ENCODE measurements around the gene FOXL2.
"Not testable (repeated sequence)": the region's sequence is repeated elsewhere in the genome, so short reads cannot be mapped to it uniquely, and the experiment has no call there.

Gene FOXL2

DNA sequence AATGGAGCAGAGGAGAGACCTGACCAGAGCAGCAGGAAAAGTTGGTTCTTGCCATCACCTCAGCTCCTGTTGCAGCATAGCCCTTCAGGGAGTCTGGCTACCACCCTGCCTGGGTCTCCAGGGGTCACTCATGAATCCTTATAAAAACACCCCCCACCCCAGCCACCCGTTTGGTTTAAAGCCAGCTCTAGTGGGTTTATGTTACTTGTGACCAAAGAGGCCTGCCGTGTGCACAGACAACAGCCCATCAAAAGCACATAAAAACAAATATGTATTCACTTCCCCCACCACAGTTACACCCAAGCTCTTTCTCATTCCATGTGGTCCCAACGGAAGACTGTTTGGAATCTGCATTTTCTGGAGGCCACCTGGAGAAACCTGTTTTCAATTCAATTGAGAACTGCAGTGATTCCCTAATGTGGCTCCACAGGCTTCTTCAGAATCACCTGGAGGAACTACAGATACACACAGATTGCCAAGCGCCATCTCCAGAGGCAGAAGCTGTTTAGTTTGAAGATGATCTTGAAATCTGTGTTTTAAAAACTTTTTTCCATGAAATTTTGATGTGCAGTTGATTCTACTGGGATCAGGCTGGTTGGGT, 13.8 kb downstream of the FOXL2 start:
- no peak for DNase-seq (ENCODE audit: low read depth, low spot score)

- DNase-seq (ENCODE audit: low read depth, low spot score) = no peak
Measured at GRCh38 chr3:138928727-138929372, 18.1 kb downstream of the FOXL2 start.

DNA sequence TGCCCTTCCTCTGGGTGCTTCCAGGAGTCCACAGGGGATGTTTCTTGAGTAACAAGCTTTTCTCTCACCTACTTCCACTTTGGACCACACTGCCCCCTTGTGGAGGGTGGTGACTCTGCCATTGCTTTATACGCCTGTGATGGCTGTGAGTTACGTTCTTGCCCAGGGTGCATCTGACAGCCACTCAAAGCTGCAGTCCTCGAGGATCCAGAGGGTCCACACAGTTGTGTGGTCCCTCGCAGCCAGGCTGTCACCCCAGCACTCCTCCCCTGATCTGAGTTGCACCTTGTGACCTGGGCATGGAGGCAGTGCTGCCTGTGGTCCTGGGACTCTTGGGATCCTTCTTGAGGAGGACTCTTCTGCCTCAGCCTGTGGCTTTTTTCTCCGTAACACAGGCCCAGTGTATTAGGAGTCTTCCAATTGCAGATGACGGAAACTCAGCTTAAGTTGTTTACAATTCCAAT, 23.4 kb downstream of the FOXL2 start:
- no peak for DNase-seq (ENCODE audit: low read depth, low spot score)

DNA sequence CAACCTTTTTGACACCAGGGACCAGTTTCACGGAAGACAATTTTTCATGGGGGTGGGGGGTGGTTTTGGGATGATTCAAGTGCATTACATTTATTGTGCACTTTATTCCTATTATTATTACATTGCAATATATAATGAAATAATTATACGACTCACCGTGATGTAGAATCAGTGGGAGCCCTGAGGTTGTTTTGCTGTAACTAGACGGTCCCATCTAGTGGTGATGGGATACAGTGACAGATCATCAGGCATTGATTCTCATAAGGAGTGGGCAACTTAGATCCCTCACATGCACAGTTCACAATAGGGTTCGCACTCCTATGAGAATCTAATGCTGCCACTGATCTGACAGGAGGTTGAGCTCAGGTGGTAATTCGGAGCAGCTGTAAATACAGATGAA, 24.5 kb downstream of the FOXL2 start:
- DNase-seq (ENCODE audit: low read depth, low spot score) = not testable (repeated sequence)

DNA sequence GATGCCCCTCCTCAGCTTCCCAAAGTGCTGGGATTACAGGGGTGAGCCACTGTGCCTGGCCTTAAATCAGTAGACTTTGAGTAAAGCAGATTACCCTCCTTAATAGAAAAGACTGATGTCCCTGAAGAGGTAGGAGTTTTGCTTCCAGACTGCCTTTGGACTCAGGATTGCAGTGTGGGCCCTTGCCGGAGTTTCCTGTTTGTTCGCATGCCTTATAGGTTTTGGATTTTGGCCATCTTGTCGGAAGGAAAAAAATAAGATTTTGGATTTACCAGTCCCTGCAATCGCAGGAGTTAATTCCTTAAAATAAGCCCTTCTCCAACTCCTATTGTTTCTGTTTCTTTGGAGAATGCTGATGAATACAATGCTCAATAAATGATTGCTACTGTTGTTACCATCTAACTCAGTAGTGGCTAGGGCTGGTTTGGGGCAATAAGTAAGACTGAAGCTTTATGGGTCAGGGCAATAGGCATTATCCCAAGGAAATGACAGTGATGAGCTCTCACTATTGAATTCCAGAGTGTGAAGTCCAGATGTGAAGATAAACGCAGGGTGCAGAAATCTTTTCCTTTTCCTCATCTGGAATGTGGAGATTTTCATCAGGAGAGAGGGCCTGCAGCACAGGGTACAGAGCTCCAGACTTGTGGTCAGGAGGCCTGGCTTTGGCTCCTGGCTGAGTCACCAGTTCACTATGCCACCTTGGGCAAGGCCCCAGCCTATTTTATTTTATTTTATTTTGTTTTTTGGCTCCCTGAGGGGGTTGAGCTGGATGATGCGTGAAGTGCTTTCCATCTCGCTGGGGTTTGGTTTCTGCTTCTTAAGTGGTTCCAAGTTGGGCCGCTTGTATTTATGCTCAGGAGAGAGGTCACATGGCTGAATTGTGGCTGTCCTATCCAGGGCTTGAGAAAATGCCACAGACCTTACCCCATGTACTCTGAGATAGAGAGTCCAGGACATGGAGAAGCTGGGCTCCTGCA, 25.3 kb downstream of the FOXL2 start:
- no peak for DNase-seq (ENCODE audit: low read depth, low spot score)

GRCh38 chr3:138919325-138919724, 27.6 kb downstream of the FOXL2 start:
- no peak for DNase-seq (ENCODE audit: low read depth, low spot score)

GRCh38 chr3:138916824-138917223, 30.1 kb downstream of the FOXL2 start:
- no peak for DNase-seq (ENCODE audit: low read depth, low spot score)

DNA sequence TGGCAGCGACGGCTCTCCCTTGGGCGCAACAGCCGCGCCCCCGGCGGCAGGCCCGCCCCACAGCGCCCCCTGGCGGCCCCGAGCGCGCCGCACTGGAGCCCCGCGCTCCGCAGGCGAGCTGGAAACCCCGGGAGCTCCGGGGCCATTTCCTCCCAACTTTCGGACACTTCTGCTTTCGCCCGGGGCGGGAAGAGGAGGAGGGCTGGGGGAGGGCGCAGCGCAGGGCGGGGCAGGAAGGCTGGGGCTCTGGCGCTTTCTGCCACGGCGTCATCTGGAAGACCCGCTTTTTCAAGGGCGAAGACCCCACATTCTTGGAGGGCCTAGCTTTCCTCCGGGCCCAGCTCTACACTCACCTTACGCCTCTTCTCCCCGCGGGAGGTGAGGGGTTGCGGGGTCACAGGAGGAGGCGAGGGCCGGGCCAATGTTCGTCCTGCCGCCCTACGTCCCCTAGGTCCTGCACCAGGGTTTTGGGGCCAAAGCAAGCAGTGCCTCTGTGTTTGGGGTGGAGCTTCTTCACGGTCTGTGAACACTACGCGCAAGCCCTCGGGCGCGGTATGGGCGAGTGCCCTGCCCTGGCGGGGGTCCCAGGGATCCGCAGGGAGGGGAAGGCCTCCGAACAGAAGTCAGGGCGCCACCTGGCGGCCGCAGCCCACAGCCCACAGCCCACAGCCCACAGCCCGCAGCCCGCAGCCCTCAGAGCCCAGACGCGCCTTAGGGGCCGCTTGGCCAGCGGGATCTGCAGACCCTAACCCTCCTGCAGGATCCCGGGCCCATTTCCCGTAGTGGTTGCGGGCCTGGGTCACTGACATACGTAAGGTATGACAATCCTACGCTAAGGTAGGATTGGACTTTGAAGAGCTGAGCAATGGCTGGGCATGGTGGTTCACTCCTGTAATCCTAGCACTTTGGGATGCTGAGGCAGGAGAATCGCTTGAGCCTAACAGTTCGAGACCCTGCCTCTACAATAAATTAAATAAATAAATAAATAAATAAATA, 31.1 kb downstream of the FOXL2 start:
- peak; percentile 63 for DNase-seq (ENCODE audit: low read depth, low spot score)

- DNase-seq (ENCODE audit: low read depth, low spot score) = peak; percentile 20
Measured at GRCh38 chr3:138914870-138915502, 32.0 kb downstream of the FOXL2 start.

DNA sequence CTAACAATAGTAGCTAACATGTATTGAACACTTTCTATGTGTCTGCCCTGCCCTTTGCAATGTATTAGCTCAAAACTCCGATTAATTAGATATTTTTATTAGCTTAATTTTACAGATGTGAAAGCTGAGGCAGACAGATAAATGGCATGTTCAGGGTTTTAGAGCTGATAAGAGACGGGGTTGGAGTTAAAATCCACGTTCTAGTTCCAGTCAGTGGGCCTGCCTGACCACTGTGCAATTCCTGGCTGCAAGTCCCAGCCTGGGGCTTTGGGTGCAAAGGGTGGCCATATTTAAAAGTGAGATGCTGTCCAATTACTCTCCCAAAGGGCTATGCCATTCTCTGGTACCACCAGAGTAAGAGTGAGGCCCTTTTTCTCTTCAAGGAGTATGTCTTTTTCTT, 33.2 kb downstream of the FOXL2 start:
- no peak for DNase-seq (ENCODE audit: low read depth, low spot score)

DNA sequence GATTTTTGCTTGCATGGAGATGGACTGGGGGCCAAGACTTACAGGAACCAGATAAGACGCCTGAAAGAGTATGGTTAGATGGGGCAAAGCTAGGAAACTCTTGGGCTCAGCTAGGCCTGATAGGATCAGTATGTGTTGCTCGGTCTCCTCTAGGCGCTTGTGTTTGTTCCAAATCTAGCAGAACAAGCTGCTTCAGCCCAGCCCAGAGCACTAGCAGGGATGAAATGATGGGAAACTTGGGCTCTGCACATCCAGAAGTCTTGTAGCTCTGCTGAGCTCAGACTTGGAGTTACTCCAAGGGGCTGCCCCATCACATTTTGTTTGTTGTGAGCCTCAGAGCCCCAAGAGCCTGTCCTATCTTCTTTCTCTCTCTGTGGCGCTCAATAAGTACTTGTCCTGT, 34.7 kb downstream of the FOXL2 start:
- no peak for DNase-seq (ENCODE audit: low read depth, low spot score)

- no peak for DNase-seq (ENCODE audit: low read depth, low spot score)
Measured at GRCh38 chr3:138911621-138912020, 35.3 kb downstream of the FOXL2 start.

GRCh38 chr3:138909904-138910303, 37.0 kb downstream of the FOXL2 start:
- DNase-seq (ENCODE audit: low read depth, low spot score) = no peak

DNA sequence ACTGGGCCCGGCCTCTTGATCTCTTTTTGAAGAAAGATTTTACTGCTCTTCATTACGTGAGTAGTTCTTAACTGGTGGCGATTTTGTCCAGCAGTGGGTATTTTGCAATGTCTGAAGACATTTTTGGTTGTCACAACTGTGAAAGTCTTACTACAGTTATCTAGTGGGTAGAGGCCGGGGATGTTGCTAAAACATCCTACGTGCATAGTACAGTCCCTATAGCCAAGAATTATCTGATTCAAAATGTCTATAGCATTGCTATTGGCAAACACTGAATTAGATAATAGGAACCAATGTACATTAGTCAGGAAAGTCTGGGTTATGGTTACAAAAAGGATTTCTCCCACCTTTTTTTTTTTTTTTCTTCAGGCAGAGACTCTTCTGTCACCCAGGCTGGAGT, 38.1 kb downstream of the FOXL2 start:
- DNase-seq (ENCODE audit: low read depth, low spot score) = no peak

- no peak for DNase-seq (ENCODE audit: low read depth, low spot score)
Measured at GRCh38 chr3:138907539-138907938, 39.4 kb downstream of the FOXL2 start.

DNA sequence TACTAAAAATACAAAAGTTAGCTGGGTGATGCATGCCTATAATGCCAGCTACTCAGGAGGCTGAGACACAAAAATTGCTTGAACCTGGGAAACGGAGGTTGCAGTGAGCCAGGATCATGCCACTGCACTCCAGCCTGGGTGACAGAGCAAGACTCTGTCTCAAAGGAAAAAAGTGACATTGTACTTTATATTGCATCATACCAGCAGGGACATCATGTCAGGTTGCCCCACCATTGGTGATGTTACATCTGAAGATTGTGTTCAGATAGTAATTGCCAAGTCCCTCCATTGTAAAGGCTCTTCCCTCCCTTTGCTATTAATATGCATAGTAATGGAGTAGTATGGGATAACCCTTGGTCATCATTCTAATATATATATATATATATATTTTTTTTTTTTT, 44.8 kb downstream of the FOXL2 start:
- DNase-seq (ENCODE audit: low read depth, low spot score) = no peak

- DNase-seq (ENCODE audit: low read depth, low spot score) = no peak
Measured at GRCh38 chr3:138901567-138901966, 45.4 kb downstream of the FOXL2 start.

GRCh38 chr3:138899351-138899991, 47.5 kb downstream of the FOXL2 start:
- DNase-seq (ENCODE audit: low read depth, low spot score) = no peak

DNA sequence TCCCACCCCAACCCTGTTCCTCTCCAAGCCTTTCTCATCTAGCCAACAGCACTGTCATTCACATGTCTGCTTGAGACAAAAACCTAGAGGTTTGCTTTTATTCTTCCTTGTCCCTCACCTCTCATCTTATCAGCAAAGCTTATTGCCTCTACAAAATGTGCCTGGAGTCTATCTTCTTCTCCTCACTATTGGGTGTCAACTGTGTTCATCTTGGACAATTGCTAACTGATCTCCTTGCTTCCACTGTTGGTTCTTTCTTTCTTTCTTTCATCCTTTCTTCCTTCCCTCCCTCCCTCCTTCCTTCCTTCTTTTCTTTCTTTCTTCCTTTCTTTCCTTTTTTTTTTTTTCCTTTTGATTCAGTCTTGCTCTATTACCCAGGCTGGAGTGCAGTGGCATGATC, 48.2 kb downstream of the FOXL2 start:
- no peak for DNase-seq (ENCODE audit: low read depth, low spot score)

DNA sequence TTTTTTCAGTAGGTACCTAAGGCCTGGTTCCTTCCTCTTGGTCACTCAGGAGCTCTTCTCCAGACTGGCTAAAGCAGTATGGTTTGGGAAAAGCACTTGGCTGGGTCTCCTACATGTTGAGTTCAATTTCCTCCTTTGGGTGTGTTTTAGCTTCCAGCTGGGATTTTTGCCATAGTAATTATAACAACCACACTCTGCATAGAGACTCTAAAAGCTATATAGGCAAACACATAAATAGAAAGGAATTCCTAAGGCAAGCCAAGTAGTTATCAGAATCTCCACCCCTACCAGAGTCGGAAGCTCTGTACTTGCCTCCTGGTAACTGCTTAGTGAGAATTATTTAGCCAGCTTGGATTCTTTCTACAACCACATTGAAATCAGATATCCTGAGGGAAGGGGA, 48.6 kb downstream of the FOXL2 start:
- DNase-seq (ENCODE audit: low read depth, low spot score) = no peak
